HepG2 (cell line): ENCODE results near the gene DLG2. TPM values are rescaled to one million over a fixed set of nuclear protein-coding genes. Genes with fewer than 3 reads are reported as not detected.
A peak's percentile ranks its signal among the peaks of the same experiment; 100 is the strongest.

ENCODE experiments used
- ATF7 ChIP-seq, 2 experiments: fragments of 450-650 bp in 1 of 2; sonication (generic) in 1 of 2; formaldehyde crosslinking in 1 of 2; IDR thresholded peaks; 2 replicates each; pipeline versions ENCODE4 v1.4.0 to v1.6.1; 2016 to 2020; ENCODE audit warnings: antibody characterized with exemption in 1 of 2, mild to moderate bottlenecking in 1 of 2, missing genetic modification reagents in 1 of 2
- BORCS8-MEF2B ChIP-seq: sonication (generic); formaldehyde crosslinking; IDR thresholded peaks from 2 replicates; pipeline ENCODE4 v1.8.0; 2022; ENCODE audit warnings: mild to moderate bottlenecking, missing genetic modification reagents
- GLI4 ChIP-seq: sonication (generic); formaldehyde crosslinking; IDR thresholded peaks from 2 replicates; pipeline ENCODE4 v1.5.1; 2020; ENCODE audit warnings: missing genetic modification reagents, mild to moderate bottlenecking, moderate library complexity, borderline replicate concordance
- HIVEP1 ChIP-seq: sonication (generic); formaldehyde crosslinking; IDR thresholded peaks from 2 replicates; pipeline ENCODE4 v1.4.0; 2020; ENCODE audit warnings: mild to moderate bottlenecking, missing genetic modification reagents
- KDM5B ChIP-seq: sonication (generic); formaldehyde crosslinking; IDR thresholded peaks from 2 replicates; pipeline ENCODE4 v1.4.0; 2020; ENCODE audit warnings: missing genetic modification reagents, mild to moderate bottlenecking, borderline replicate concordance
- NFIC ChIP-seq: IDR thresholded peaks from 2 replicates; pipeline ENCODE4 v1.6.1; 2012; ENCODE audit warnings: mild to moderate bottlenecking, low read length, inconsistent platforms
- NR2F1 ChIP-seq, 2 experiments: fragments of 450-650 bp in 1 of 2; formaldehyde crosslinking in 1 of 2; IDR thresholded peaks; 2 replicates each; pipeline versions ENCODE4 v1.5.0 to v1.6.1; 2016 to 2020; ENCODE audit warnings: mild to moderate bottlenecking in 1 of 2, missing compliant biosample characterization in 1 of 2, missing genetic modification reagents in 1 of 2, moderate library complexity in 1 of 2
- PAF1 ChIP-seq: IDR thresholded peaks from 2 replicates; pipeline ENCODE4 v1.6.1; 2016; ENCODE audit warnings: missing genetic modification reagents, missing compliant biosample characterization
- RAD21 ChIP-seq: fragments of 450-650 bp; formaldehyde crosslinking; IDR thresholded peaks from 2 replicates; pipeline ENCODE4 v1.5.0; 2020; ENCODE audit warnings: mild to moderate bottlenecking
- ZC3H4 ChIP-seq: sonication (generic); formaldehyde crosslinking; IDR thresholded peaks from 2 replicates; pipeline ENCODE4 v1.4.0; 2020; ENCODE audit warnings: missing genetic modification reagents, borderline replicate concordance
- ZFP37 ChIP-seq: sonication (generic); formaldehyde crosslinking; IDR thresholded peaks from 2 replicates; pipeline ENCODE4 v1.4.0; 2020; ENCODE audit warnings: missing genetic modification reagents, borderline replicate concordance
- ZNF562 ChIP-seq: sonication (generic); formaldehyde crosslinking; IDR thresholded peaks from 2 replicates; pipeline ENCODE4 v1.8.0; 2022; ENCODE audit warnings: missing genetic modification reagents, borderline replicate concordance
- ZNF615 ChIP-seq: sonication (generic); formaldehyde crosslinking; IDR thresholded peaks from 2 replicates; pipeline ENCODE4 v1.5.0; 2020; ENCODE audit warnings: mild to moderate bottlenecking, missing genetic modification reagents, borderline replicate concordance
- ZNF883 ChIP-seq: sonication (generic); formaldehyde crosslinking; IDR thresholded peaks from 2 replicates; pipeline ENCODE4 v1.5.1; 2020; ENCODE audit warnings: mild to moderate bottlenecking, missing genetic modification reagents; ENCODE audit errors: not compliant biosample characterization
- polyA plus RNA-seq, 8 experiments: library from polyadenylated mRNA; depleted of rRNA in 3 of 8; stranded (reverse) in 7 of 8; unstranded in 1 of 8; fragments of >200 nt; fragmentation: Illumina TruSeq in 4 of 8; extraction: Trizol in 4 of 8; gene quantifications; 2 replicates each; pipeline versions ENCODE4 v1.2.1 to v1.2.3, GENCODE V29; 2011 to 2016; ENCODE audit warnings: low read depth in 4 of 8, missing spikeins in 1 of 8, mixed read lengths in 1 of 8; ENCODE audit not compliant: insufficient read depth in 1 of 8
- total RNA-seq, 5 experiments: library from RNA; depleted of rRNA; stranded (reverse); fragments of >200 nt; fragmentation: Illumina TruSeq; extraction: Trizol; gene quantifications; 2 replicates each; pipeline ENCODE4 v1.2.3, GENCODE V29; 2016; ENCODE audit warnings: low read depth in 1 of 5
- TF ChIP-seq, protein P1 (sequence below): sonication (generic); formaldehyde crosslinking; IDR thresholded peaks from 2 replicates; pipeline ENCODE4 v1.4.0; 2020; ENCODE audit warnings: mild to moderate bottlenecking, missing genetic modification reagents
- TF ChIP-seq, protein P2 (sequence below): sonication (generic); formaldehyde crosslinking; IDR thresholded peaks from 2 replicates; pipeline ENCODE4 v1.9.0; 2021; ENCODE audit warnings: missing genetic modification reagents, borderline replicate concordance
- TF ChIP-seq, protein P3 (sequence below): sonication (generic); formaldehyde crosslinking; IDR thresholded peaks from 2 replicates; pipeline ENCODE4 v1.4.0; 2020; ENCODE audit warnings: missing genetic modification reagents, borderline replicate concordance
- TF ChIP-seq, protein P4 (sequence below): sonication (generic); formaldehyde crosslinking; IDR thresholded peaks from 2 replicates; pipeline ENCODE4 v1.8.1; 2023; ENCODE audit warnings: mild to moderate bottlenecking, moderate library complexity, missing genetic modification reagents

Gene DLG2
- total and polyA plus RNA-seq, 2 of the 13 experiments (the other 11 are each of a cell fraction or from before 2014, with no cell fraction given): 0.46 to 1.0 TPM

DNA sequence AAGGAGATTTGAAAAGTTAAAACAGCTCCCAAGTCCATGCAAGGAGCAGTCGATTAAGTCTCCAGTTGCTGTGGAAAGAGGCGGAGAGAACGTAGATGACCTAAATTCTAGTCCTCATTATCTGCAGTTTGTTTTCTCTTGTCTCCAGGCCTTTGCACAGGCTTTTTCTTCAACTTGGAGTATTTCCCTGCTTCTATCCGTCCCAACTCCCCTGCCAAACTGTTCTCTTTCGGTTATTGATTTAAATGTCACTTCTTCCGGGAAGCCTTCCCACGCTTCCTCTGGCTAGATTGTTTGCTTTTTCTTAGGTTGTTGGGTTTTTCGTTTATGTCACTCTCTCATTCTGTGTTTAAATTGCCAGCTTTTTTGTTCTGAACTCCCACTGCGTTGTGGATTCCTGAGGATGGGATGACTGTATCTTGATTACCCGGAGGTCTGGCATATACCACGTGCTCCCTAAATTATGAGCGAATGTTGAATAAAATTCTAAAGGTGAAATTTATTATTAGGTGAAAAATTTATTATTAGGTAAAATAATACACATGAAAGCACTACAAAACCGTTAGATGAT is 1.7 kb upstream of the DLG2 start (continued):
- TF ChIP-seq, protein P1, sequence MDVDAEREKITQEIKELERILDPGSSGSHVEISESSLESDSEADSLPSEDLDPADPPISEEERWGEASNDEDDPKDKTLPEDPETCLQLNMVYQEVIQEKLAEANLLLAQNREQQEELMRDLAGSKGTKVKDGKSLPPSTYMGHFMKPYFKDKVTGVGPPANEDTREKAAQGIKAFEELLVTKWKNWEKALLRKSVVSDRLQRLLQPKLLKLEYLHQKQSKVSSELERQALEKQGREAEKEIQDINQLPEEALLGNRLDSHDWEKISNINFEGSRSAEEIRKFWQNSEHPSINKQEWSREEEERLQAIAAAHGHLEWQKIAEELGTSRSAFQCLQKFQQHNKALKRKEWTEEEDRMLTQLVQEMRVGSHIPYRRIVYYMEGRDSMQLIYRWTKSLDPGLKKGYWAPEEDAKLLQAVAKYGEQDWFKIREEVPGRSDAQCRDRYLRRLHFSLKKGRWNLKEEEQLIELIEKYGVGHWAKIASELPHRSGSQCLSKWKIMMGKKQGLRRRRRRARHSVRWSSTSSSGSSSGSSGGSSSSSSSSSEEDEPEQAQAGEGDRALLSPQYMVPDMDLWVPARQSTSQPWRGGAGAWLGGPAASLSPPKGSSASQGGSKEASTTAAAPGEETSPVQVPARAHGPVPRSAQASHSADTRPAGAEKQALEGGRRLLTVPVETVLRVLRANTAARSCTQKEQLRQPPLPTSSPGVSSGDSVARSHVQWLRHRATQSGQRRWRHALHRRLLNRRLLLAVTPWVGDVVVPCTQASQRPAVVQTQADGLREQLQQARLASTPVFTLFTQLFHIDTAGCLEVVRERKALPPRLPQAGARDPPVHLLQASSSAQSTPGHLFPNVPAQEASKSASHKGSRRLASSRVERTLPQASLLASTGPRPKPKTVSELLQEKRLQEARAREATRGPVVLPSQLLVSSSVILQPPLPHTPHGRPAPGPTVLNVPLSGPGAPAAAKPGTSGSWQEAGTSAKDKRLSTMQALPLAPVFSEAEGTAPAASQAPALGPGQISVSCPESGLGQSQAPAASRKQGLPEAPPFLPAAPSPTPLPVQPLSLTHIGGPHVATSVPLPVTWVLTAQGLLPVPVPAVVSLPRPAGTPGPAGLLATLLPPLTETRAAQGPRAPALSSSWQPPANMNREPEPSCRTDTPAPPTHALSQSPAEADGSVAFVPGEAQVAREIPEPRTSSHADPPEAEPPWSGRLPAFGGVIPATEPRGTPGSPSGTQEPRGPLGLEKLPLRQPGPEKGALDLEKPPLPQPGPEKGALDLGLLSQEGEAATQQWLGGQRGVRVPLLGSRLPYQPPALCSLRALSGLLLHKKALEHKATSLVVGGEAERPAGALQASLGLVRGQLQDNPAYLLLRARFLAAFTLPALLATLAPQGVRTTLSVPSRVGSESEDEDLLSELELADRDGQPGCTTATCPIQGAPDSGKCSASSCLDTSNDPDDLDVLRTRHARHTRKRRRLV (CRISPR knock-in tag): no peak
- TF ChIP-seq, protein P2, sequence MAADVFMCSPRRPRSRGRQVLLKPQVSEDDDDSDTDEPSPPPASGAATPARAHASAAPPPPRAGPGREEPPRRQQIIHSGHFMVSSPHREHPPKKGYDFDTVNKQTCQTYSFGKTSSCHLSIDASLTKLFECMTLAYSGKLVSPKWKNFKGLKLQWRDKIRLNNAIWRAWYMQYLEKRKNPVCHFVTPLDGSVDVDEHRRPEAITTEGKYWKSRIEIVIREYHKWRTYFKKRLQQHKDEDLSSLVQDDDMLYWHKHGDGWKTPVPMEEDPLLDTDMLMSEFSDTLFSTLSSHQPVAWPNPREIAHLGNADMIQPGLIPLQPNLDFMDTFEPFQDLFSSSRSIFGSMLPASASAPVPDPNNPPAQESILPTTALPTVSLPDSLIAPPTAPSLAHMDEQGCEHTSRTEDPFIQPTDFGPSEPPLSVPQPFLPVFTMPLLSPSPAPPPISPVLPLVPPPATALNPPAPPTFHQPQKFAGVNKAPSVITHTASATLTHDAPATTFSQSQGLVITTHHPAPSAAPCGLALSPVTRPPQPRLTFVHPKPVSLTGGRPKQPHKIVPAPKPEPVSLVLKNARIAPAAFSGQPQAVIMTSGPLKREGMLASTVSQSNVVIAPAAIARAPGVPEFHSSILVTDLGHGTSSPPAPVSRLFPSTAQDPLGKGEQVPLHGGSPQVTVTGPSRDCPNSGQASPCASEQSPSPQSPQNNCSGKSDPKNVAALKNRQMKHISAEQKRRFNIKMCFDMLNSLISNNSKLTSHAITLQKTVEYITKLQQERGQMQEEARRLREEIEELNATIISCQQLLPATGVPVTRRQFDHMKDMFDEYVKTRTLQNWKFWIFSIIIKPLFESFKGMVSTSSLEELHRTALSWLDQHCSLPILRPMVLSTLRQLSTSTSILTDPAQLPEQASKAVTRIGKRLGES (CRISPR knock-in tag): no peak
- 0 out of 2 replicates have a peak, but pooled peaks have one; percentile 65 for TF ChIP-seq ZNF615 (CRISPR knock-in tag)
- no peak for TF ChIP-seq GLI4 (CRISPR knock-in tag)
- no peak for TF ChIP-seq ZFP37 (CRISPR knock-in tag)
- no peak for TF ChIP-seq KDM5B
- TF ChIP-seq HIVEP1 (CRISPR knock-in tag): no peak
- no peak for TF ChIP-seq RAD21 (CRISPR knock-in tag)
- TF ChIP-seq ZC3H4 (CRISPR knock-in tag): no peak
- TF ChIP-seq, protein P3, sequence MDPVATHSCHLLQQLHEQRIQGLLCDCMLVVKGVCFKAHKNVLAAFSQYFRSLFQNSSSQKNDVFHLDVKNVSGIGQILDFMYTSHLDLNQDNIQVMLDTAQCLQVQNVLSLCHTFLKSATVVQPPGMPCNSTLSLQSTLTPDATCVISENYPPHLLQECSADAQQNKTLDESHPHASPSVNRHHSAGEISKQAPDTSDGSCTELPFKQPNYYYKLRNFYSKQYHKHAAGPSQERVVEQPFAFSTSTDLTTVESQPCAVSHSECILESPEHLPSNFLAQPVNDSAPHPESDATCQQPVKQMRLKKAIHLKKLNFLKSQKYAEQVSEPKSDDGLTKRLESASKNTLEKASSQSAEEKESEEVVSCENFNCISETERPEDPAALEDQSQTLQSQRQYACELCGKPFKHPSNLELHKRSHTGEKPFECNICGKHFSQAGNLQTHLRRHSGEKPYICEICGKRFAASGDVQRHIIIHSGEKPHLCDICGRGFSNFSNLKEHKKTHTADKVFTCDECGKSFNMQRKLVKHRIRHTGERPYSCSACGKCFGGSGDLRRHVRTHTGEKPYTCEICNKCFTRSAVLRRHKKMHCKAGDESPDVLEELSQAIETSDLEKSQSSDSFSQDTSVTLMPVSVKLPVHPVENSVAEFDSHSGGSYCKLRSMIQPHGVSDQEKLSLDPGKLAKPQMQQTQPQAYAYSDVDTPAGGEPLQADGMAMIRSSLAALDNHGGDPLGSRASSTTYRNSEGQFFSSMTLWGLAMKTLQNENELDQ (CRISPR knock-in tag): no peak
- TF ChIP-seq BORCS8-MEF2B: no peak
- no peak; the same call in 1 of the 2 replicates for TF ChIP-seq NFIC
- TF ChIP-seq, protein P4, sequence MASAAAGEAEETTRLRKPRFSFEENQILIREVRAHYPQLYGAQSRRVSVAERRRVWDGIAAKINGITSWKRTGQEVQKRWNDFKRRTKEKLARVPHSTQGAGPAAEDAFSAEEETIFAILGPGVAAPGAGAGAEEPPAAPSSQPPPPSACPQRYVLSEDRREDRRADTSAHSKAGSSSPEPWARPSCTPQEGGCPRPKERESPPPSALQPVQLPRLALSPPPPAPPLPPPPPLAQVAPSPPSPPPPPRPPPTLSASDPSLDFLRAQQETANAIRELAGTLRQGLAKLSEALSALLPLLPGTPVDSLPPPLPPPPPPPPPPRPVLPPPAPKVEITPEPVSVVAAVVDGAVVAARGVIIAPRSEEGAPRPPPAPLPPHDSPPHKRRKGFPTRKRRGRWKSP: no peak
- TF ChIP-seq ZNF883 (CRISPR knock-in tag): no peak
- no peak for TF ChIP-seq PAF1 (CRISPR knock-in tag)
- TF ChIP-seq ATF7 (IDR thresholded peaks at IDR 0.05): no peak
- TF ChIP-seq ATF7 (CRISPR knock-in tag; IDR thresholded peaks at IDR 0.05): no peak
- no peak for TF ChIP-seq ZNF562 (CRISPR knock-in tag)
- TF ChIP-seq NR2F1 (CRISPR knock-in tag; IDR thresholded peaks at IDR 0.05): no peak
